Mesodermal cell (in vitro differentiated cells): ENCODE results near the gene PDGFA.

Source experiments
- H3K27ac ChIP-seq: 2 replicates; pipeline ENCODE4 v1.7.0; 2013; ENCODE audit warnings: mild to moderate bottlenecking, low read depth, low read length, moderate library complexity; ENCODE audit not compliant: severe bottlenecking
- H3K36me3 ChIP-seq: 2 replicates; pipeline ENCODE4 v1.7.1; 2013; ENCODE audit warnings: mild to moderate bottlenecking, low read length, moderate library complexity; ENCODE audit not compliant: control insufficient read depth, insufficient read depth
- H3K4me1 ChIP-seq: one replicate; pipeline ENCODE4 v1.7.1; 2013; ENCODE audit warnings: mild to moderate bottlenecking, low read length; ENCODE audit not compliant: insufficient read depth, control insufficient read depth, poor library complexity, severe bottlenecking
- H3K4me3 ChIP-seq: 2 replicates; pipeline ENCODE4 v1.7.0; 2013; ENCODE audit warnings: low read length, control low read depth, mild to moderate bottlenecking; ENCODE audit not compliant: insufficient read depth, poor library complexity, severe bottlenecking; ENCODE audit errors: extremely low read depth
- H3K9me3 ChIP-seq: 2 replicates; pipeline ENCODE4 v1.7.1; 2013; ENCODE audit warnings: mild to moderate bottlenecking, low read length, moderate library complexity; ENCODE audit not compliant: control insufficient read depth
- WGBS, 2 experiments: methylation state at CpG; one replicate each; pipeline ENCODE4 v1.1.5; 2013; ENCODE audit warnings: missing lambda C conversion rate in 2 of 2; ENCODE audit not compliant: insufficient coverage in 2 of 2; 5-methylcytosine and 5-hydroxymethylcytosine counted together

The PDGFA gene

GRCh38 chr7:550881-551614 is 31.4 kb upstream of the PDGFA start:
- no peaks in the 10 kb centered on the region for H3K4me1 ChIP-seq
- H3K36me3 ChIP-seq = no peaks in the 10 kb centered on the region
- H3K27ac ChIP-seq = no peak overlapping the region
- H3K4me3 ChIP-seq = no peak overlapping the region
- 93 to 95% methylated on average over 9 to 16 of the region's 19 CpGs for WGBS, 2 experiments
- no peaks in the 10 kb centered on the region for H3K9me3 ChIP-seq

GRCh38 chr7:549891-550625 is 30.4 kb upstream of the PDGFA start:
- H3K4me1 ChIP-seq = no peaks in the 10 kb centered on the region
- peaks cover 3% of the 10 kb centered on the region for H3K9me3 ChIP-seq
- WGBS, 2 experiments = 92 to 96% methylated on average over 27 of the region's 31 CpGs
- H3K27ac ChIP-seq = no peak overlapping the region
- H3K4me3 ChIP-seq = no peak overlapping the region
- no peaks in the 10 kb centered on the region for H3K36me3 ChIP-seq

GRCh38 chr7:549066-549890 is 29.6 kb upstream of the PDGFA start:
- no peaks in the 10 kb centered on the region for H3K4me1 ChIP-seq

GRCh38 chr7:548401-548800 is 28.8 kb upstream of the PDGFA start:
- Histone ChIP-seq H3K9me3 (peaks cover 3% of the 10 kb centered on the region), H3K27ac (no peak overlapping the region)

More at GRCh38 chr7:549066-549890, 29.6 kb upstream of the PDGFA start:
- peaks cover 3% of the 10 kb centered on the region for H3K9me3 ChIP-seq
- 91 to 93% methylated on average over 33 to 35 of the region's 43 CpGs for WGBS, 2 experiments
- no peak overlapping the region for H3K4me3 ChIP-seq
- H3K36me3 ChIP-seq = no peaks in the 10 kb centered on the region
- no peak overlapping the region for H3K27ac ChIP-seq

GRCh38 chr7:545470-545869 is 25.8 kb upstream of the PDGFA start:
- H3K36me3 ChIP-seq = no peaks in the 10 kb centered on the region
- peaks cover 18% of the 10 kb centered on the region for H3K4me1 ChIP-seq
- peaks cover 3% of the 10 kb centered on the region for H3K9me3 ChIP-seq
- H3K27ac ChIP-seq = no peak overlapping the region
- H3K4me3 ChIP-seq = no peak overlapping the region
- WGBS, 2 experiments = 92 to 95% methylated on average over 15 to 16 of the region's 16 CpGs

More at GRCh38 chr7:548401-548800, 28.8 kb upstream of the PDGFA start:
- H3K4me1 ChIP-seq = peaks cover 2% of the 10 kb centered on the region
- H3K4me3 ChIP-seq = no peak overlapping the region
- H3K36me3 ChIP-seq = no peaks in the 10 kb centered on the region
- 95 to 97% methylated on average over 10 of the region's 11 CpGs for WGBS, 2 experiments

- WGBS, 2 experiments = 90 to 97% methylated on average over 11 to 14 of the region's 18 CpGs
- no peak overlapping the region for H3K27ac ChIP-seq
Observed at GRCh38 chr7:544338-545221, 24.9 kb upstream of the PDGFA start.

GRCh38 chr7:543501-544337 is 24.1 kb upstream of the PDGFA start:
- peaks cover 30% of the 10 kb centered on the region for H3K4me1 ChIP-seq
- 86 to 90% methylated on average over 18 of the region's 18 CpGs for WGBS, 2 experiments
- peak overlapping the region; percentile 88 for H3K27ac ChIP-seq
- peaks cover 3% of the 10 kb centered on the region for H3K9me3 ChIP-seq
- no peaks in the 10 kb centered on the region for H3K36me3 ChIP-seq
- H3K4me3 ChIP-seq = no peak overlapping the region

More at GRCh38 chr7:544338-545221, 24.9 kb upstream of the PDGFA start:
- Histone ChIP-seq H3K4me3 (no peak overlapping the region), H3K4me1 (peaks cover 23% of the 10 kb centered on the region), H3K36me3 (no peaks in the 10 kb centered on the region), H3K9me3 (peaks cover 3% of the 10 kb centered on the region)

- H3K9me3 ChIP-seq = peaks cover 3% of the 10 kb centered on the region
Observed at GRCh38 chr7:542713-543500, 23.3 kb upstream of the PDGFA start.

More at GRCh38 chr7:542713-543500, 23.3 kb upstream of the PDGFA start:
- 64 to 71% methylated on average over 19 to 27 of the region's 27 CpGs for WGBS, 2 experiments
- Histone ChIP-seq H3K27ac (peak overlapping the region; percentile 88), H3K4me3 (no peak overlapping the region), H3K4me1 (peaks cover 36% of the 10 kb centered on the region), H3K36me3 (no peaks in the 10 kb centered on the region)
